NCI-H146 treated with DMSO at 0.1 percent for 48 hours (cell line): ENCODE data around the gene JCHAIN.
A peak's percentile ranks its signal among the peaks of the same experiment; 100 is the strongest.
"Not testable (repeated sequence)": the region's sequence is repeated elsewhere in the genome, so short reads cannot be mapped to it uniquely, and the experiment has no call there.

Experiments used
- DNase-seq: peaks from one replicate; lab custom pipeline; 2025; ENCODE audit not compliant: unreplicated experiment; lab: John Stamatoyannopoulos, UW

JCHAIN gene

DNA sequence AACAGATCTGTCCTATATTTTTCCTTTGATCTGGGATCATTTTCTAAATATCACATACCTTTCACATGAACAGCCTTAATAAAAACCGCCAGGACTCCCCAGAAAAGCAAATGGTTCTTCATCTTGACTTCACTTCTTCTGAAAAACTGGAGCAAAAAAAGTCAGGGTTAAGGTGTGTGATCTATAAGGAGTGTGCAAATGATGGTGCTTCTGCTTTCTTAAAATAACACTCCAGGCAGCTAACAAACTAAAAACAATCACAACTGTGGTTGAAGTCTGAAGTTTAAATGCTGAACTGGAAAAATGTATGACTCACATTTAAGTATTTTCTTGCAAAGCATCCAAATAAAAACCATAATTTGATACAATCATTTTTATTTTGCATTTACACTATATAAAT lies at the start of gene JCHAIN:
Gene JCHAIN, minus strand, starts transcription at position 140 of the 400 bp plus-strand sequence. Its CDS starts 18 bp downstream, at position 122.
- no peak for DNase-seq

DNA sequence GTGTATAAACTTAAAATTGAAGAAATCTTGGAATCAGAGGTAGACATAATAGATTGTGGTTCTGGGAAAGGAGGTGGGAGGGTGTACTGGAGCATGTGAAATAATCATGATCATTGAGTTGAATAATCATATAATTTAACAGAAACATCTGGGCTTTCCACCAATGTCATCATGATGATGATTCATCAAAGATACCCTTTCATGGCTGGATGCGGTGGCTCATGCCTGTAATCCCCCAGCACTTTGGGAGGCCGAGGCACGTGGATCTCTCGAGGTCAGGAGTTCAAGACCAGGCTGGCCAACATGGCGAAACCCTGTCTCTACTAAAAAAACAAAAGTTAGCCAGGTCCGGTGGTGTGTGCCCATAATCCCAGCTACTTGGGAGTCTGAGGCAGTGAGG lies 48.8 kb upstream of the JCHAIN start:
- no peak for DNase-seq

DNA sequence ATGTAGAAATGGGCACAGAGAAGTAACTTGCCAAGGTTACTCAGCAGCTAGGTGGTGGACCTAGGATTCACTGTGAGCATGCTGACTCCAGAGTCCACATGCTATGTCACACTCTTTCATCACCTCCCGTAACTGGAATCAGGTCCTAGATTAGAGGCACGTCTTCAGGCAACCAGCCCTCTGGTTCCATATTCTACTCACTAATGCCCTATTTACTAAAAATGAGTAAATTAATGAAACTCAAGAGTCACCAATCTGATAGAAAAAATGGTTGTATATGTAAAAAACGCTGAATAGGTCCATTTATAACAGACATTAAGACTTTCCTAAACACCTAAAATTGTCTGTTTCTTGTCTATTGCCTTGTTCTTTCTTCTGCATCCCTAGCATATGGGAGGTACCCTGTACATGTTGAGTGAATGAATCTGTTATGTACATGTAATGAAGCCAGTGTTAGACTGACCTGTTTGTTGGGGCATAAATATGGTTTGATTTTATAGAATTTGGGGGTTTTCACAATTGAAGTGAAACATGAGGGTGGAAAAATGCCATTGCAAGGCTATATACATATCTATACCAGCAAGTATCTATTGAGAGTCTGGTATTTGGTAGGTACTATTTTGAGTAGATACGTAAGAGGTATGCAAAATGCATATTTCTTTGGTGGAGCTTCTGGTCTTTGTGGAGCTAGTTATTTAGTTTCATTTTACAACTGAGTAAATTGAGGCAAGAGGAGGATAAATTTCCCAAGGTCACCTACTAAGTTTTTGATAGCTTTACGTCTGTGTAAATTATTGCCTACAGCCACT lies 48.0 kb upstream of the JCHAIN start:
- no peak for DNase-seq

DNA sequence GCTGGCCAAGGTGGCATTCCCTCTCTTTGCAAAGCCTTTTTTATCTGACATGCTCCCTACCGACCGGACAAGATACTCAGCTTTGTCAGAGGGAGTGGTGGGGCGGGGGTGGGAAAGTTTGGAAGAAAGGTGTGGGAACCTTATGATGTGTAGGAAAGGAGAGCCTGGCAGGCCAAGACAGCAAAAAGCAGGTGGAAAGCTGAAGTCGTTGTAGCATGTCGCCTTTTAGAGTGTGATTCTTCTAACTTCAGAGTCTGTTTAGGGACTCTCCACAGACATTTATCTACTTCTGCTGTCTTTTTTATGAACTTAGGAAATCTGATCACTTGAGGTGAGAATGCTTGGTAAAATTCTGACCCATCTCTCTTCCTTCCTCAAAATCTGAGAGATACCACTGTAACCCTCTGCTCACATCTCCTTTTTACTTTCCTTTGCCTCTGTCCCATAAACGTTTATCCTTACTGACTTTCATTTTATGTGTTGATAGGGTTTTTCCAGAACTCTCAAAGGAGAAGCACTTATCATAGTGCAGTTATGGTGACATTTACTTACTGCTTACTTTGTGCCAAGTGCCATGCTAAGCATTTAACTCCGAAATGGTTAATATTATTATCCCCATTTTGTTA lies 47.3 kb upstream of the JCHAIN start:
- no peak for DNase-seq

DNA sequence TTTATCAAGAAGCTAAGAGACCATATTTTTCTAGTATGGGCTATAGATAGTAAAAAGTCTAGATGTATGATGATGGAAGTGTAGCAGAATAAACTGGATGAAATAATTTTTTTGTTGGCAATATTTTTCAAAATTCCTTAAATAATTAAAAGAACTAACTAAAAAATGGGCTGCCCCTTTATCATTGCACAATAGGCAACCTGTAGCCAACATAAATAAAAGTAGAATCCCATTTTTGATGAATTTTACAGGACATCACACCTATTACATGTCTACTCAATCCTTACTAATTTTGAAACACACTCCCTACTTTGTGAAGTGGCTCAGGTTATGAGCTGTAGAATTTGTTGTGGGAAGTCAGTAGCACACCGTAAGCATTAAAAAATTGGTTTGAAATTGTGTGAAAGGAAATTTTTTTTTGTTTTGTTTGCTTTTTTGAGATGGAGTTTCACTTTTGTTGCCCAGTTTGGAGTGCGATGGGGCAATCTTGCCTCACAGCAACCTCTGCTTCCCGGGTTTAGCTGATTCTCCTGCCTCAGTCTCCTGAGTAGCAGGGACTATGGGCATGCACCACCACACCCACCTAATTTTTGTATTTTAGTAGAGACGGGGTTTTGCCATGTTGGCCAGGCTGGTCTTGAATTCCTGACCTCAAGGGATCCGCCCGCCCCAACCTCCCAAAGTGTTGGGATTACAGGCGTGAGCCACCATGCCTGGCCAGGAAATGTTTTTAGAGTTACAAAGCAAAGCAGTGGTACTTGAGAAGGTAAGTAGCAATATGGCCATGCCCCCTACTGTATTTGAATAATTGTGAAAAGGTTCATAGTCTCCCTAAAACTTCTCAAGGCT lies 46.5 kb upstream of the JCHAIN start:
- no peak for DNase-seq

GRCh38 chr4:70712150-70712549 lies 45.8 kb upstream of the JCHAIN start:
- no peak for DNase-seq

DNA sequence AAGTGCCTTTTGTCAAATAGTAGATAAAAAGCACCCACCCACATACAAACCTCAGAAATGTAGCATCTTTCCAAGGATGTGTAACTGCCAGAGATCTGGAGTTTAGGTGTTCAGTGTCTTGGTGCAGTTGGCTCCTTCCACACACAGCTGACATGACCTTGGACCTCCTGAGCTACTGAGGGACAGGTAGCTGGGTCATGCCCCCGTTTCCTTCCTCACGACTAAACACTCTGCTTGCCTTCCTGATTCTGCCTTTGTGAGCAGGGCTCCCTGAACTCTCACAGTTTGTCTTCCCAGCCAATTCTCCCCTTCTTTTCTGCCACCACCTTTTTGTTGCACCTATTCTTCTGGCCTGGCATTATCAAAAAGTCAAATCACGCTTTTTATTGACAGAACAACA lies 45.3 kb upstream of the JCHAIN start:
- no peak for DNase-seq

- peak; percentile 83 for DNase-seq
Observed at GRCh38 chr4:70709611-70710205, 43.4 kb upstream of the JCHAIN start.

DNA sequence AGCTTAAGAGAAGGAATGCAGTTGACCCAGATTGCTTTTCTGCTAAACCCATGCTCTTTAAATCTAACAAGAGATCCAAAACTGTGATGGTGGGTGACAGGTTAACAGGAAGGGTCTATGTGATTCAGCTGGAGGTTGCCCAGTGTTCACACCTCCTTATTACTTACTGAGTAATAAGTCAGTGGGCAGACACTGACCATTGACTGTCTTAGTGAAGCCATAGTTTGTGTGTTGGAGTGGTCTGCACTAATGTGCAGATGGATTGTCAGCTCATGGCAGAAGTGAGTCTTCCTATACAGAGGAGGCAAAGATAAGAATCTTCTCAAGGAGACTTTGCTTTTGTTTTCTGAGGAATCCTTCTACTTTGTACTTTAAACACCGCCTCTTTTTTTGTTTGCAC lies 40.2 kb upstream of the JCHAIN start:
- DNase-seq = no peak

DNA sequence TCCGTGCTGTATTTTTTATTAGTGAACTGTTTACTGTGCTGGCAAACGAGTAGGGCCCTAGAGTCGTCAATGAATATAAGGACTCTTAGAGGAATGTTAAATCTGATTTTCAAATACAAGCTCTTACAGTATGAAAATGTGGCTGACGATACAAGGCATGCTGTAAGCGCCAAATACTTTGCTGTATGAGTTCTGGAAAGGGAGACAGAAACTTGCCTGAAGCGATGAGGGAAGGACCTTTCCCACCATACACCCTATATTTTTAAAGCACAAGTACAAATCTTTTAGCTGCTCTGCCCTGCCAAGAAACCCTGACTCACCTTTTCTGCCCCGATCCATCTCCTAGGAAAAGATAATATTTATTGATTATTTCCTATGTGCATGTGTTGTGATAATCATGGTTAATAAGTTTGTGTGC lies 39.7 kb upstream of the JCHAIN start:
- no peak for DNase-seq

GRCh38 chr4:70705183-70706043 lies 39.1 kb upstream of the JCHAIN start:
- DNase-seq = peak; percentile 61

GRCh38 chr4:70704931-70705182 lies 38.5 kb upstream of the JCHAIN start:
- no peak for DNase-seq

- peak; percentile 76 for DNase-seq
Observed at GRCh38 chr4:70704215-70704930, 38.1 kb upstream of the JCHAIN start.

GRCh38 chr4:70703619-70704214 lies 37.4 kb upstream of the JCHAIN start:
- DNase-seq = peak; percentile 95

DNA sequence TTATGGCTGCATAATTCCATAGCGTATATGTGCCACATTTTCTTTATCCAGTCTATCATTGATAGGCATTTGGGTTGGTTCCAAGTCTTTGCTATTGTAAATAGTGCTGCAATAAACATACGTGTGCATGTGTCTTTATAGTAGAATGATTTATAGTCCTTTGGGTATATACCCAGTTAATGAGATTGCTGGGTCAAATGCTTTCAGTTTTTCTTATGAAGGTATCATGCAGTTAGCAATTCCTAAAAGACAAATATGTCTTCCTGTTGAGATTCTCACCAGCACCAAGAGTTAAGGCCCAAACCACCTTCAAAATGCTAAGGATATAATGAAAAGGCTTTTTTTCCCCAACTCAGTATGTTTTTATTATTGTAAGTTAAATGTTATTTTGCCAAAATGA lies 36.3 kb upstream of the JCHAIN start:
- not testable (repeated sequence) for DNase-seq

DNA sequence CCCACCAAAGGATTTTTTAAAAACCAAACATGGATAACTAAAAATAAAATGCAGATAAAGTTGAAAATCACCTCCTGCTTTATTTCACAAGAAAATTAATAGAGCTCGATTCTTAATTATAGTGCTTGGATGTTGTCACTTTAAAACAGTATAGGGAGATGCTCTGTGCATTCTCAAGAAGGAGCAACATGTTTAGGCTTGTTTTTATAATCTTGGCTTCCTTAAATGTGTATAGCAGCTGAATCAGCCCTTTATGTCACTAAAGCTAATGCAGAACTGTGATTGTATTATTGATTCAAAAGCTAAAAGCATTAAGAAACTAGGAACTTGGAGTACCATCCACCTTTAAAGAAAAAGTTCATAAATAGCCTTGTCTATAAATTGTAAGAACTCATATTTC lies 35.0 kb upstream of the JCHAIN start:
- no peak for DNase-seq

DNA sequence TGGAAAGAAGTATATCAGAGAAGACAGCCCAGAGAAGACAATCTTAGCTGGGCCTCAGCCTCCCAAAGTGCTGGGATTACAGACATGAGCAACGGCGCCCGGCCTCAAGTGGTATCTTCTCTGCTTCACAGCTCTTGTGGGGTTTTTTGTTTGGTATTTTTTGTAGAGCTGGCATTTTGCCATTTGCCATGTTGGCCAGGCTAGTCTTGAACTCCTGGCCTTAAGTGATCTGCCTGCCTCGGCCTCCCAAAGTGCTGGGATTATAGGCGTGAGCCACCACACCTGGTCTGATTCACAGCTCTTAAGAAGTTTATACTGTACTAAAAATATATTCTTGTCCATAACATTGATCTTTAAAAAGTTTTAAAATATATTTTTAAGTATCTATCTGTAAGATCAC lies 34.4 kb upstream of the JCHAIN start:
- no peak for DNase-seq

DNA sequence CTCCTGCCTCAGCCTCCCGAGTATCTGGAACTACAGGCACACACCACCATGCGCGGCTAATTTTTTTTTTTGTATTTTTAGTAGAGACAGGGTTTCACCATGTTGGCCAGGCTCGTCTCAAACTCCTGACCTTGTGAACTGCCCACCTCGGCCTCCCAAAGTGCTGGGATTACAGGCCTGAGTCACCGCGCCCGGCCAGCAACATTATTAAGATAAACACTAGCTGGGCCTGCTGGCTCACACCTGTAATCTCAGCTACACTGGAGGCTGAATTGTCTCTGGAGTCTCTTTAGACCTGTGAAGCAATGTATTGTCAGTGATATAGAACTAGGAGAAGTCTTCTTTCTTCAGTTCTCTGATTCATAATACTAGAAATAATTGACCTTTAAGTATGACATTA lies 32.1 kb upstream of the JCHAIN start:
- DNase-seq = not testable (repeated sequence)

GRCh38 chr4:70694633-70695032 lies 28.3 kb upstream of the JCHAIN start:
- DNase-seq = not testable (repeated sequence)

DNA sequence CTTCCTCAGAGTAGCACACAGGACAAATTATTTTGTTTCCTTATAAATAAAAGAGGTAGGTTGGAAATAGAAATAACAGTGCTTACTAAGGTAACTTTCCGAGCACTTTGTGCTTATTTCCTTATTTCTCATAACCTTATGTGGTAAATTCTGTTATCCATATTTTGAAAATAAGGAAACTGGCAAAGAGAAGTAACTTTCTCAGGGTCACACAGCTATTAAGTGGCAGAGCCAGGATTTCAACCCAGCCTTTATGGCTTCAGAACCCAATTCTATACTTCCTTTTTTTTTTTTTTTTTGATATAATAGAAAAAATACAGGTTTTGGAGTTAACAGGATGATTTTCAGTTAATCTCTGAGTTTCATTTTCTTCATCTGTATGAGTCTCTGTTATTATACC lies 25.4 kb upstream of the JCHAIN start:
- no peak for DNase-seq
